ENCODE results near the gene EIF4G3.

- TF ChIP-seq MAX (IDR thresholded peaks at IDR 0.05) (no peak), TAF1 (IDR thresholded peaks at IDR 0.05; ENCODE audit: low read depth) (no peak), REST (IDR thresholded peaks at IDR 0.05; ENCODE audit: low read depth) (no peak), USF1 (IDR thresholded peaks at IDR 0.05) (no peak), RAD21 (IDR thresholded peaks at IDR 0.05; ENCODE audit: low read depth) (no peak), EP300 (IDR thresholded peaks at IDR 0.05; ENCODE audit: borderline replicate concordance) (no peak), YY1 (IDR thresholded peaks at IDR 0.05; ENCODE audit: low read depth) (no peak)
Observed at GRCh38 chr1:20763417-20763816, 413.3 kb downstream of the EIF4G3 start.
